IMR-90 (cell line): ENCODE data around the gene TTLL9. TPM values are rescaled to one million over a fixed set of nuclear protein-coding genes. Genes with fewer than 3 reads are reported as not detected.

ENCODE experiments used
- ATAC-seq: fragments of 200-7000 bp; cut with Tn5 transposase; 2 replicates; pipeline ENCODE4 v1.9.1; 2020; ENCODE audit warnings: low read depth, mild to moderate bottlenecking, moderate library complexity
- BruUV-seq: library from RNA; stranded (reverse); fragments of 400-500 nt; replicated peaks from 2 replicates; lab custom pipeline; 2021; lab: Mats Ljungman, UMichigan
- CTCF ChIA-PET: fragments of 300-600 bp; formaldehyde crosslinking; extraction: SDS; loops from one replicate; lab custom pipeline; 2021; ENCODE audit warnings: antibody characterized with exemption; lab: Yijun Ruan, JAX
- POLR2A ChIA-PET: fragments of 300-600 bp; sonication (Branson Sonifier 250); formaldehyde crosslinking; loops from one replicate; lab custom pipeline; 2022; ENCODE audit warnings: antibody characterized with exemption; ENCODE audit not compliant: unreplicated experiment; lab: Charles Lee
- DNase-seq: peaks from one replicate; pipeline ENCODE4 v3.0.0; 2013
- H2AFZ ChIP-seq: replicated peaks from 2 replicates; pipeline ENCODE3; 2013; ENCODE audit warnings: low read length, mild to moderate bottlenecking; ENCODE audit not compliant: poor library complexity
- H2AK5ac ChIP-seq: 2 replicates; pipeline ENCODE4 v1.6.1; 2013; ENCODE audit warnings: low read depth, low read length, inconsistent platforms
- H2AK9ac ChIP-seq: replicated peaks from 2 replicates; pipeline ENCODE3; 2013; ENCODE audit warnings: mild to moderate bottlenecking, low read depth, low read length, moderate library complexity; ENCODE audit not compliant: poor library complexity
- H2BK120ac ChIP-seq: 2 replicates; pipeline ENCODE4 v1.6.1; 2013; ENCODE audit warnings: low read depth, low read length, inconsistent platforms
- H2BK15ac ChIP-seq: 3 replicates; pipeline ENCODE4 v1.6.1; 2013; ENCODE audit warnings: low read depth, low read length, inconsistent platforms
- H2BK20ac ChIP-seq: 2 replicates; pipeline ENCODE4 v1.6.1; 2013; ENCODE audit warnings: low read depth, mild to moderate bottlenecking, inconsistent platforms, low read length, moderate library complexity
- H2BK5ac ChIP-seq: 2 replicates; pipeline ENCODE4 v1.6.1; 2013; ENCODE audit warnings: mild to moderate bottlenecking, low read depth, low read length, inconsistent platforms; ENCODE audit not compliant: poor library complexity, severe bottlenecking
- H3K14ac ChIP-seq: replicated peaks from 2 replicates; pipeline ENCODE4 v1.6.1; 2013; ENCODE audit warnings: low read depth, low read length, inconsistent platforms
- H3K18ac ChIP-seq: 2 replicates; pipeline ENCODE4 v1.6.1; 2013; ENCODE audit warnings: low read depth, low read length, control low read depth
- H3K23ac ChIP-seq: 2 replicates; pipeline ENCODE4 v1.6.1; 2013; ENCODE audit warnings: low read depth, low read length, inconsistent platforms
- H3K27ac ChIP-seq: 2 replicates; pipeline ENCODE4 v1.5.1; 2013; ENCODE audit warnings: mild to moderate bottlenecking, control low read depth, low read length; ENCODE audit not compliant: insufficient read depth
- H3K27me3 ChIP-seq: 2 replicates; pipeline ENCODE4 v1.6.1; 2013; ENCODE audit warnings: low read length; ENCODE audit not compliant: control insufficient read depth, insufficient read depth
- H3K36me3 ChIP-seq: 2 replicates; pipeline ENCODE4 v1.6.1; 2013; ENCODE audit warnings: low read length, mixed read lengths; ENCODE audit not compliant: control insufficient read depth, insufficient read depth
- H3K4ac ChIP-seq: 2 replicates; pipeline ENCODE4 v1.6.1; 2013; ENCODE audit warnings: low read depth, low read length, inconsistent platforms
- H3K4me1 ChIP-seq: 2 replicates; pipeline ENCODE4 v1.6.1; 2013; ENCODE audit warnings: low read length, mixed read lengths; ENCODE audit not compliant: control insufficient read depth, insufficient read depth
- H3K4me2 ChIP-seq: 2 replicates; pipeline ENCODE4 v1.6.1; 2013; ENCODE audit warnings: low read depth, mild to moderate bottlenecking, control low read depth, low read length, moderate library complexity
- H3K4me3 ChIP-seq: 2 replicates; pipeline ENCODE4 v1.5.1; 2013; ENCODE audit warnings: low read depth, mild to moderate bottlenecking, control low read depth, low read length, moderate library complexity; ENCODE audit not compliant: insufficient read depth
- H3K56ac ChIP-seq: 2 replicates; pipeline ENCODE4 v1.6.1; 2013; ENCODE audit warnings: low read length, inconsistent platforms; ENCODE audit not compliant: insufficient read depth; ENCODE audit errors: extremely low read depth
- H3K79me1 ChIP-seq, 2 experiments: 2 replicates each; pipeline ENCODE4 v1.6.1; 2013; ENCODE audit warnings: low read length in 2 of 2, inconsistent platforms in 1 of 2, low read depth in 1 of 2
- H3K9ac ChIP-seq: 2 replicates; pipeline ENCODE4 v1.6.1; 2013; ENCODE audit warnings: low read depth, low read length, control low read depth
- H3K9me1 ChIP-seq: 2 replicates; pipeline ENCODE4 v1.6.1; 2013; ENCODE audit warnings: low read length, inconsistent platforms; ENCODE audit not compliant: insufficient read depth
- H3K9me3 ChIP-seq: 2 replicates; pipeline ENCODE4 v1.6.1; 2013; ENCODE audit warnings: low read length; ENCODE audit not compliant: control insufficient read depth, insufficient read depth
- H4K20me1 ChIP-seq: 2 replicates; pipeline ENCODE4 v1.6.1; 2013; ENCODE audit warnings: low read length, inconsistent platforms; ENCODE audit not compliant: insufficient read depth
- H4K5ac ChIP-seq: 2 replicates; pipeline ENCODE4 v1.6.1; 2013; ENCODE audit warnings: mild to moderate bottlenecking, low read depth, low read length, control low read depth
- H4K8ac ChIP-seq, 2 experiments: 2 replicates each; pipeline ENCODE4 v1.6.1; 2013; ENCODE audit warnings: low read depth in 2 of 2, low read length in 2 of 2, control low read depth in 1 of 2, inconsistent platforms in 1 of 2
- H4K91ac ChIP-seq: 2 replicates; pipeline ENCODE4 v1.6.1; 2013; ENCODE audit warnings: low read depth, low read length, inconsistent platforms; ENCODE audit not compliant: insufficient read depth
- CHD1 ChIP-seq: IDR thresholded peaks from 2 replicates; pipeline ENCODE4 v1.6.1; 2012; ENCODE audit warnings: low read depth, low read length, improper control_type of control experiment
- MAFK ChIP-seq: IDR thresholded peaks from 2 replicates; pipeline ENCODE4 v1.6.1; 2012; ENCODE audit warnings: low read depth, low read length, improper control_type of control experiment
- NFE2L2 ChIP-seq: fragments of 150-350 bp; IDR thresholded peaks from 2 replicates; pipeline ENCODE4 v1.6.1; 2016; ENCODE audit warnings: low read depth, mild to moderate bottlenecking, low read length
- POLR2A ChIP-seq: IDR thresholded peaks from 2 replicates; pipeline ENCODE4 v1.6.1; 2012; ENCODE audit warnings: mild to moderate bottlenecking, low read depth, low read length
- RAD21 ChIP-seq: IDR thresholded peaks from 2 replicates; pipeline ENCODE4 v1.6.1; 2012; ENCODE audit warnings: low read length, improper control_type of control experiment
- SMC3 ChIP-seq: fragments of 150-350 bp; IDR thresholded peaks from 2 replicates; pipeline ENCODE4 v1.6.1; 2016; ENCODE audit warnings: low read depth, mild to moderate bottlenecking, antibody characterized with exemption, low read length, moderate library complexity
- USF2 ChIP-seq: fragments of 150-350 bp; IDR thresholded peaks from 2 replicates; pipeline ENCODE4 v1.6.1; 2017; ENCODE audit warnings: mild to moderate bottlenecking, antibody characterized with exemption, low read length, low read depth
- dilution Hi-C: fragments of 300-500 bp; cut with HindIII; formaldehyde crosslinking; loops from one replicate; pipeline ENCODE4 v1.14.3; 2018; ENCODE audit warnings: low sequenced_read_pairs; ENCODE audit not compliant: unreplicated experiment
- in situ Hi-C: fragments of 300-500 bp; cut with MboI; formaldehyde crosslinking; loops from 3 replicates; pipeline ENCODE4 v1.14.3; 2019; ENCODE audit warnings: low sequenced_read_pairs, inconsistent platforms, mixed read lengths
- intact Hi-C: fragments of 100-400 bp; cut with micrococcal nuclease; formaldehyde crosslinking; loops from 2 replicates; pipeline ENCODE4 v1.10.0; 2022
- polyA plus RNA-seq, 3 experiments: library from polyadenylated mRNA; depleted of rRNA; stranded (reverse); fragments of >200 nt; gene quantifications; 2 replicates each; pipeline ENCODE4 v1.2.3, GENCODE V29; 2012; ENCODE audit warnings: low replicate concordance in 1 of 3
- total RNA-seq: library from RNA; depleted of rRNA; stranded (reverse); fragments of >200 nt; gene quantifications from 2 replicates; pipeline ENCODE4 v1.2.3, GENCODE V29; 2012

The TTLL9 gene
- total and polyA plus RNA-seq, 2 of the 4 experiments (the other 2 are of a cell fraction), result not detected

GRCh38 chr20:31877684-31878083 is 7.2 kb downstream of the TTLL9 start:
- no peak overlapping the region for H2BK5ac ChIP-seq
- H3K14ac ChIP-seq, result no peak overlapping the region
- in situ Hi-C loops (no loop called here), dilution Hi-C loops (no loop called here), intact Hi-C loops (no loop called here)
- no peaks in the 10 kb centered on the region for H3K9me3 ChIP-seq
- POLR2A ChIA-PET, result no interaction called here
- no TSS peak for BruUV-seq
- no peak for TF ChIP-seq SMC3
- TF ChIP-seq RAD21, result no peak
- TF ChIP-seq CHD1, result no peak
- TF ChIP-seq USF2, result no peak
- no peak for TF ChIP-seq POLR2A
- no peak for TF ChIP-seq NFE2L2
- no peak for TF ChIP-seq MAFK
- H3K18ac ChIP-seq, result no peak overlapping the region
- no peak overlapping the region for H3K4ac ChIP-seq
- H3K27ac ChIP-seq, result no peak overlapping the region
- H4K91ac ChIP-seq, result no peak overlapping the region
- H3K4me2 ChIP-seq, result no peak overlapping the region
- H3K27me3 ChIP-seq, result peaks cover 8% of the 10 kb centered on the region
- no peak overlapping the region for H2AK5ac ChIP-seq
- no peak overlapping the region for H2BK20ac ChIP-seq
- CTCF ChIA-PET, result no interaction called here
- H3K4me1 ChIP-seq, result no peaks in the 10 kb centered on the region
- H3K36me3 ChIP-seq, result no peaks in the 10 kb centered on the region
- no peak overlapping the region for H2AFZ ChIP-seq
- H3K9me1 ChIP-seq, result no peaks in the 10 kb centered on the region
- H4K20me1 ChIP-seq, result no peaks in the 10 kb centered on the region
- H2AK9ac ChIP-seq, result no peak overlapping the region
- no peak for ATAC-seq
- H4K5ac ChIP-seq, result no peak overlapping the region
- H3K56ac ChIP-seq, result no peak overlapping the region
- no peak overlapping the region for H3K4me3 ChIP-seq
- no peak overlapping the region for H2BK15ac ChIP-seq
- no peak overlapping the region for H3K23ac ChIP-seq
- no peak overlapping the region for H4K8ac ChIP-seq
- no peak overlapping the region for H3K9ac ChIP-seq
- DNase-seq, result no peak
- no peak overlapping the region for H2BK120ac ChIP-seq
- H3K79me1 ChIP-seq, result no peaks in the 10 kb centered on the region
